ENCODE measurements around the gene HECTD4.
"Not testable (repeated sequence)": the region's sequence is repeated elsewhere in the genome, so short reads cannot be mapped to it uniquely, and the experiment has no call there.

The HECTD4 gene

GRCh38 chr12:112413855-112414625 is 31.8 kb upstream of the HECTD4 start:
- no peak overlapping the region for H3K27ac Mint-ChIP-seq
- no peaks in the 10 kb centered on the region for H3K9me3 Mint-ChIP-seq
- ATAC-seq, result no peak
- peaks cover 14% of the 10 kb centered on the region for H3K4me1 Mint-ChIP-seq
- H3K36me3 Mint-ChIP-seq (ENCODE audit: low read depth), result peaks cover 6% of the 10 kb centered on the region
- H3K27me3 Mint-ChIP-seq, result no peaks in the 10 kb centered on the region
- no peak for DNase-seq
- H3K4me3 Mint-ChIP-seq, result no peak overlapping the region

GRCh38 chr12:112409906-112410244 is 27.6 kb upstream of the HECTD4 start:
- Mint-ChIP-seq H3K27me3 (no peaks in the 10 kb centered on the region), H3K4me3 (peak overlapping the region; percentile 100), H3K27ac (peak overlapping the region; percentile 100), H3K4me1 (peaks cover 37% of the 10 kb centered on the region), H3K36me3 (ENCODE audit: low read depth) (peaks cover 46% of the 10 kb centered on the region), H3K9me3 (no peaks in the 10 kb centered on the region)
- ATAC-seq, result no peak
- no peak for DNase-seq

GRCh38 chr12:112409064-112409905 is 27.1 kb upstream of the HECTD4 start, which contains the start of gene RPL6:
Gene RPL6, minus strand, starts transcription at chr12:112409605. Its CDS starts 949 bp downstream, at chr12:112408656.
- H3K4me3 Mint-ChIP-seq, result peak within 1 kb of the TSS; percentile 100
- no peaks in the 10 kb centered on the region for H3K27me3 Mint-ChIP-seq
- peaks cover 51% of the 10 kb centered on the region for H3K36me3 Mint-ChIP-seq (ENCODE audit: low read depth)
- H3K27ac Mint-ChIP-seq, result peak within 1 kb of the TSS; percentile 100
- H3K9me3 Mint-ChIP-seq, result no peaks in the 10 kb centered on the region
- ATAC-seq (peak; percentile 88), DNase-seq (peak; percentile 74)
- H3K4me1 Mint-ChIP-seq, result peaks cover 39% of the 10 kb centered on the region

- Mint-ChIP-seq H3K4me3 (peak overlapping the region; percentile 100), H3K27me3 (no peaks in the 10 kb centered on the region), H3K36me3 (ENCODE audit: low read depth) (peaks cover 56% of the 10 kb centered on the region), H3K27ac (peak overlapping the region; percentile 100), H3K4me1 (peaks cover 39% of the 10 kb centered on the region), H3K9me3 (no peaks in the 10 kb centered on the region)
- no peak for DNase-seq
- peak; percentile 26 for ATAC-seq
Measured at GRCh38 chr12:112408621-112409020, 26.4 kb upstream of the HECTD4 start.

- H3K4me1 Mint-ChIP-seq, result peaks cover 39% of the 10 kb centered on the region
- peak overlapping the region; percentile 100 for H3K4me3 Mint-ChIP-seq
- H3K36me3 Mint-ChIP-seq (ENCODE audit: low read depth), result peaks cover 59% of the 10 kb centered on the region
- not testable (repeated sequence) for ATAC-seq, DNase-seq, H3K9me3 Mint-ChIP-seq, H3K27me3 Mint-ChIP-seq
- H3K27ac Mint-ChIP-seq, result peak overlapping the region; percentile 100
Measured at GRCh38 chr12:112407683-112408082, 25.5 kb upstream of the HECTD4 start.

GRCh38 chr12:112406519-112407488 is 24.6 kb upstream of the HECTD4 start:
- no peak for DNase-seq
- peak overlapping the region; percentile 100 for H3K4me3 Mint-ChIP-seq
- no peaks in the 10 kb centered on the region for H3K27me3 Mint-ChIP-seq
- H3K27ac Mint-ChIP-seq, result peak overlapping the region; percentile 100
- no peak for ATAC-seq
- peaks cover 39% of the 10 kb centered on the region for H3K4me1 Mint-ChIP-seq
- no peaks in the 10 kb centered on the region for H3K9me3 Mint-ChIP-seq
- peaks cover 59% of the 10 kb centered on the region for H3K36me3 Mint-ChIP-seq (ENCODE audit: low read depth)

GRCh38 chr12:112401903-112402498 is 19.8 kb upstream of the HECTD4 start:
- no peak for DNase-seq
- no peaks in the 10 kb centered on the region for H3K27me3 Mint-ChIP-seq
- no peak overlapping the region for H3K27ac Mint-ChIP-seq
- H3K36me3 Mint-ChIP-seq (ENCODE audit: low read depth), result peaks cover 35% of the 10 kb centered on the region
- H3K4me1 Mint-ChIP-seq, result peaks cover 14% of the 10 kb centered on the region
- no peaks in the 10 kb centered on the region for H3K9me3 Mint-ChIP-seq
- no peak overlapping the region for H3K4me3 Mint-ChIP-seq
- ATAC-seq, result no peak

GRCh38 chr12:112401054-112401453 is 18.8 kb upstream of the HECTD4 start:
- Mint-ChIP-seq H3K4me3 (no peak overlapping the region), H3K27ac (no peak overlapping the region), H3K4me1 (peaks cover 5% of the 10 kb centered on the region), H3K27me3 (no peaks in the 10 kb centered on the region), H3K9me3 (no peaks in the 10 kb centered on the region), H3K36me3 (ENCODE audit: low read depth) (peaks cover 26% of the 10 kb centered on the region)
- ATAC-seq (no peak), DNase-seq (no peak)

- H3K27ac Mint-ChIP-seq, result no peak overlapping the region
- ATAC-seq (no peak), DNase-seq (no peak)
- peaks cover 5% of the 10 kb centered on the region for H3K27me3 Mint-ChIP-seq
- no peaks in the 10 kb centered on the region for H3K4me1 Mint-ChIP-seq
- no peak overlapping the region for H3K4me3 Mint-ChIP-seq
- no peaks in the 10 kb centered on the region for H3K36me3 Mint-ChIP-seq (ENCODE audit: low read depth)
- no peaks in the 10 kb centered on the region for H3K9me3 Mint-ChIP-seq
Measured at GRCh38 chr12:112393328-112393727, 11.1 kb upstream of the HECTD4 start.

- H3K9me3 Mint-ChIP-seq, result not testable (repeated sequence)
Measured at GRCh38 chr12:112389922-112390654, 7.9 kb upstream of the HECTD4 start.

GRCh38 chr12:112389228-112389627 is 7.0 kb upstream of the HECTD4 start:
- Mint-ChIP-seq H3K36me3 (ENCODE audit: low read depth) (no peaks in the 10 kb centered on the region), H3K9me3 (no peaks in the 10 kb centered on the region), H3K4me1 (peaks cover 15% of the 10 kb centered on the region), H3K27me3 (peaks cover 7% of the 10 kb centered on the region), H3K27ac (no peak overlapping the region), H3K4me3 (no peak overlapping the region)
- ATAC-seq (no peak), DNase-seq (no peak)

More at GRCh38 chr12:112389922-112390654, 7.9 kb upstream of the HECTD4 start:
- DNase-seq; H3K36me3 Mint-ChIP-seq (ENCODE audit: low read depth); H3K27me3 Mint-ChIP-seq; H3K27ac Mint-ChIP-seq; H3K4me3 Mint-ChIP-seq; ATAC-seq: not testable (repeated sequence)
- peaks cover 15% of the 10 kb centered on the region for H3K4me1 Mint-ChIP-seq

- H3K36me3 Mint-ChIP-seq (ENCODE audit: low read depth), result no peaks in the 10 kb centered on the region
- H3K4me3 Mint-ChIP-seq, result no peak overlapping the region
- peaks cover 20% of the 10 kb centered on the region for H3K4me1 Mint-ChIP-seq
- ATAC-seq (no peak), DNase-seq (no peak)
- H3K27ac Mint-ChIP-seq, result peak overlapping the region; percentile 79
- peaks cover 7% of the 10 kb centered on the region for H3K27me3 Mint-ChIP-seq
- no peaks in the 10 kb centered on the region for H3K9me3 Mint-ChIP-seq
Measured at GRCh38 chr12:112386726-112387125, 4.5 kb upstream of the HECTD4 start.

- H3K9me3 Mint-ChIP-seq, result no peaks in the 10 kb centered on the region
- peaks cover 40% of the 10 kb centered on the region for H3K4me1 Mint-ChIP-seq
- H3K27me3 Mint-ChIP-seq, result no peaks in the 10 kb centered on the region
- ATAC-seq (no peak), DNase-seq (no peak)
- H3K36me3 Mint-ChIP-seq (ENCODE audit: low read depth), result no peaks in the 10 kb centered on the region
- peak overlapping the region; percentile 71 for H3K27ac Mint-ChIP-seq
- H3K4me3 Mint-ChIP-seq, result peak overlapping the region; percentile 97
Measured at GRCh38 chr12:112382866-112383265, 635 bp upstream of the HECTD4 start.
